CD4-positive, alpha-beta T cell treated with Interleukin-6 at 100 ng/mL for 8 hours (primary cell): Measurements from ENCODE around the gene IFNLR1.

Source experiments
- DNase-seq: peaks from one replicate; pipeline ENCODE4 v3.0.0-alpha.2; 2020; ENCODE audit warnings: mixed read lengths, low spot score

IFNLR1 gene

DNA sequence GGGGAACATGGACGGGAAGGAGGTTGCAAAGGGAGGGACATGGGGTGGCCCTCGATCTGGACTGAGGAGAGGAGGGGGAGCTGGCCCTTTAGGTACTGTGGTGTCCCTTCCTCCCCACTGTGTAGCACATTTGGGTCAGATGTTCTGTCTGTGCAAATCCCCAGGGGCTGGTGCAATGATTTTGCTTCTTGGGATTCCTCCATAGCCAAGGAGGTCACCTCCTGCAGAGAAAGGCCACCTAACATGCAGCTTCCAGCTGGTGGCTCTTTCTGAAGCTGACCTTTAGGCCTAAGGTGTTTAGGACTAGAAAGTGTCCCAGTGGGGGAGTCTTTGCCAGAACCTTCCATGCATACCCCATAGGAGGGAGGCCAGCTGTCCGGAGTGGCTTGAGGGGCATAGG, 66.1 kb downstream of the IFNLR1 start:
- no peak for DNase-seq

DNA sequence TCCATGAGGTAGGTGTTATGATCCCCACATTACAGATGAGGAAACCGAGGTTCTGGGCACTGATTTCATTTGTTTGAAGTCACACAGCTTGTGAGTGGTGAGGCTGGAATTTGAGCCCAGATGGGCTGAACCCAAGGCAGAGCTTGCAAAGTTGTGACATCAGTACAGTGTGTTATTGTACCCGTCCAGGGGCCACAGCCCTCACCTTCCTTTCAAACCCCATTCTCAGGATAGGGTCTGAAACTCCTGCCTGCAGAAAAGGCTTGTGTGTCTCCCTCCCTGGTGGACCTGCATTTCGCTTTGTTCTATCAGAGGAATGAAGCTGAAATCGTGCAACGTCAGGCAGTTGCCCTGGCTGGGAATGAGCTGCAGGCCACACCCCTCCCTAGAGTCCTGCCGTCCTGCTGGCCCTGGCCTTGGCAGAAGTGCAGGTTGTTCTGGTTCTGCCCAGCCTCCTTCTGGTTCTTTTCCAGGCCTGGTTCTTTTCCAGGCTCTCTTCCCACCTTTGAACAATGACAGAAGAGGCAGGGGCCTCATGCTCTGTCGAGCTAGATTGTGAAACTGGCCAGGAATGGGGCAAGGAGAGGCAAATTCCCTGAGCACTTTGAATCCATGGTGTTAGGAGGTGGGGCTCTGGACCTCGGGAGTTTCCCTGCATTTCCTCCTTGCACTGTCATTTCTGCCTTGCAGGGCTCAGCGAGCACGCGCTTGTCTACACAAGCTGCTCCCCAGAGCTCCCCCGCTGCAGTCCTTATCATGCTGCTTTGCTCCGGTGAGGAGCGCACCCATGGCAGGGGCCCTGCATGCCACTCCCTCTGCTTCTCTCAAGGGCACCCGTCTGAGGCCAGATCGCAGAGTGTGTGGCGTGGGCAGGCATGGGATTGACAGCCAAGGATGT, 67.0 kb downstream of the IFNLR1 start:
- no peak for DNase-seq

DNA sequence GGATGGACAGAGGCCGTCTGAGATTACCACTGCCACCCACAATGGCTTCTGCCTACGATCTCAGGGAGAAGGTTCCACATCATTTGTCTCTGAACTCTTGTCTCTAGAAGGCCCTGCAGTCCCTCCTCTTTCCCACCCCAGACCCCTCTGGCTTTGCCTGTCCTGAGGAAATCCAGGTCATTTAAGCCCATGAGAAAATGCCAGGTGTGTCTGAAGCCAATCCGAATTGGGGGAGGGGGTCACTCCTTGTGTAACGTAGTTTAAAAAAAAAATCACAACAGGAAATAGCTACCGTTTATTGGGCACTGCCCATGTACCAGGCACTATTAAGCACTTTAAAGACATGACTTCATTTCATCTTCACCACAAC, 67.6 kb downstream of the IFNLR1 start:
- DNase-seq = no peak

DNA sequence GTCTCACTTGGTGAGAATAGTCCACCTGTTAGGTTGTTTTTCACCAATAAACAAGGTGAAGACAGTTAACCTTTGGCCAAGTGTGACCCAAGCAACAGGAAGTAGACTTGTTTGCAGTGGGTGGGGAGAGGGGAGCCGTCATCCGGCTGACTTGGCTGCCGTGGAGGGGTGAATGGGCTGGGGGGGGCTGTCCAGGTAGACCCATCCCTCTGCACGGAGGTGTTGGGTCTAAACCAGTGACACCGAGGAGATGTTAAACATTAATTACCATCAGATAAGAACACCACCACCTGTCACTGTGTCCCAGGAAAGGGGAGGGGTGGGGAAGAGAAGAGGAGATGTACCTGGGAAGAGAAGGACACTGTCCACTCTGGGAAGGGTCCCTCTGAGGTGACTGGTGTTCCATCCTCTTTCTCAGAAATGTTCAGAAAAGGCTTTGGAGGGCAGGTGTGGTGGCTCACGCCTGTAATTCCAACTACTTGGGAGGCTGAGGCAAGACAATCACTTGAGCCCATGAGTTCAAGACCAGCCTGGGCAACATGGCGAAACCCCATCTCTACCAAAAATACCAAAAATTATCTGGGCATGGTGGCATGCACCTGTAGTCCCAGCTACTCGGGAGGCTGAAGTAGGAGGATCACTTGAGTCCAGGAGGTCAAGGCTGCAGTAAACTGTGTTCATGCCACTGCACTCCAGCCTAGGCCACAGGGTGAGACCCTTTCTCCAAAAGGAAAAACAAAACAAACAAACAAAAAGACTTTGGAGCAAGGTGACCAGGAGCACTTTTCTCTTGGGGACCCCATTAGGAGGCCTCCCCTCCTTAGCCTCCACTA, 68.5 kb downstream of the IFNLR1 start:
- DNase-seq = no peak

DNA sequence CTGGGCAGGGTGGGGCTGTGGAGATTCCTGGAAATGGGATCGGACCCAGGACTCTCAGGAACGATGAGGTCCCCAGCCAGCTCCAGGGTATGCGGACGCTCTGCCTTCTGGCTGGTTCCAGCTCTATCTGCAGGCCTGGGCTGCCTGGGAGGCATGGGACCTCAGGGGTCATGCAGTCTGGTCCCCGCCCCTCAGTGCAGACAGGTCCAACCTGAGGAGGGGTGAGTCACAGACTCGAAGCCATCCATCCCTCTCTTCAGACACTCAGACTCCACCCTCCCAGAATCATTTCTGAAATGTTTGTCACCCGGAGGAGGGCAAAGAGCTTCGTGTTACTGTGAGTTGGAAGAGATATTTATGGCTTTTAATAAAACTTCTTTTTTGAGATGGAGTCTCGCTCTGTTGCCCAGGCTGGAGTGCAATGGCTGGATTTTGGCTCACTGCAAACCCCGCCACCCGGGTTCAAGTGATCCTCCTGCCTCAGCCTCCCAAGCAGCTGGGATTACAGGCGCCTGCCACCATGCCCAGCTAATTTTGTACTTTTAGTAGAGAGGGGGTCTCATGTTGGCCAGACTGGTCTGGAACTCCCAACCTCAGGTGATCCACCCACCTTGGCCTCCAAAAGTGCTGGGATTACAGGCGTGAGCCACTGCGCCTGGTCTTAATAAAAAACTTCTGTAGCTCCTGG, 69.2 kb downstream of the IFNLR1 start:
- DNase-seq = no peak

DNA sequence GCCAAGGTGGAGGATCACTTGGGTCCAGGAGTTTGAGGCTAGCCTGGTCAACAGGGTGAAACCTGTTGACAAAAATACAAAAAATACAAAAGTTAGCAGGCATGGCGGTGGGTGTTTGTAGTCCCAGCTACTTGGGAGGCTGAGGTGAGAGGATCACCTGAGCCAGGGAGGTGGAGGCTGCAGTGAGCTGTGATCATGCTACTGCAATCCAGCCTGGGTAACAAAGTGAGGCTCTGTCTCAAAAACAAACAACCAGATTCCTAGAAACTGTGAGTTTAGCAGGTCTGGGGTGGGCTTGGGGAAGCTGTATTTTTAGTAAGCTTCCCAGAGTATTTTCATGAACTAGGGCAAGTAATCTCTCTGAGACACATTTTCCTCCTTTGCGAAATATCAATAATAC, 70.0 kb downstream of the IFNLR1 start:
- no peak for DNase-seq

DNA sequence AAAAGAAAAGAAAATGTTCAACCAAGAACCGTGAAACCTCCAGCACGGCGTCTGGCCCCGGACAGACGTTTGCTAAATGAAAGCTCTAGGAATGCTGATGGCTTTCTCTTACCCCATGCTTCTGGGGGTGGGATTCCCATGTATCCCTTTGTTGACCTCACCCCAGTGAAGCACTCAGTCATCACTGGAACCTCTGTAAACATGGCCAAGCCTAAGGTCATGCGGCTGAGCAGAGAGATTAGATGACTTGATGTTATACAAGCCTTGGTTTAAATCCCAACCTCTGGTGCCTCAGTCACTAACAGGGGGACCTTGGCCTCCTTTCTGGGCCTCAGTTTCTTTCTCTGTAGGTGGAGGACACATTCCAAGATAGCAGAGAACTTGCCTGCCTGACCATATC, 72.3 kb downstream of the IFNLR1 start:
- no peak for DNase-seq

DNA sequence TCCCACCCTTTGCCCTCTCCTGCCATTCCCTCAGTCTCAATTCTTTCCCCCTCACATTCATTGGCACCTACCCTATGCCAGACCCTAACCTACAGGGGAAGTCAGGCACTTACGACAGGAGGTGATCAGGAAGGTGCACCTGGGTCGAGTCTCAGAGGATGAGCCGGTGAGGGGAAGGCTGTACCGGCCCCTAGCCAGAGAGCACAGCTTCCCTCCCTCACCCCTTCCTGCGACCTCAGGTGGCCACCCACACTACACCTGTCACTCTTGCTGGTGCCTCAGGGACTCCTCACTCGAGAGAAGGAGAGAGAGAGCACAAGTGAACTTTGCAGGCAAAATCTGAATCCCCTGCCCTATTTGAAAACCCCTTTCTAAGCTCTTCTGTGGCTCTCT, 73.5 kb downstream of the IFNLR1 start:
- DNase-seq = no peak

DNA sequence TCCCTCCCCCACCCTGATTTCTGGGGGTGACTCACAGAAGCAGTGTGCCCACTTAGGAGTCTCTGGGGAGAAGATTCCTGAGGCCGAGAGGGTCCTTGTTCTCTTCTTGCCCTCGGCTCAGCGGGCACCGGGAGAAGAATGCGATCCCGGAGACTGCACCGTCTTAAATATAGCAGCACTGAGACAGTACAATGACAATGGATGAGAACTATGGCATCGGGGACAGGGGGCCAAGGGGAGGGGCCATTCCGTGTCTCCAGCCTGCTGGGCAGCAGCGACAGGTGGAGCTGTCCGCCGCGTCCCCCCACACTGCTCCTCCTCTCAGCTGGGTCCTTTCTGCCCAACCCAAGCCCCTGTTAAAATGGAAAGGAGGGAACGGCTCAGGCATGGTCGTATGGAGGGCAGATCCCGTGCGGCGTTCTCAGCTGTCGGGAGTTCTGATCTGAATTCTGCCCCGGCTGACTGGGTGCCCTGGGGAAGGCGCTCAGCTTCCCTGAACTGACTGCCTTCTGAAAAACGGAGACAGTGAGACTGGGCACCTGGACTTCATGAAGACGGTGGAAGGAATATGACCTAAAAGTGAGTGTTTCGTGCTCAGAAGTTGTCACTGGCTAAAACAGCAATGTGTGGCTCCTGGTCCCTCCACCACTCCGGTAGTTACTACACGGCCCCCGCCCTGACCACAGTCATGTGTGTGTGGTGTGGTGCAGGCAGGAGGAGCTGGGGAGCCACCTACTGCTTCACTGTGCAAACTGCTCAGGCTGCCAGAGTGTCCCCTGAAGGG, 74.9 kb downstream of the IFNLR1 start, which contains the start of gene MYOM3:
MYOM3 (minus strand) TSS at position 140 of the 784 bp plus-strand sequence. CDS start 3,499 bp downstream, outside the sequence.
- peak; percentile 36 for DNase-seq

DNA sequence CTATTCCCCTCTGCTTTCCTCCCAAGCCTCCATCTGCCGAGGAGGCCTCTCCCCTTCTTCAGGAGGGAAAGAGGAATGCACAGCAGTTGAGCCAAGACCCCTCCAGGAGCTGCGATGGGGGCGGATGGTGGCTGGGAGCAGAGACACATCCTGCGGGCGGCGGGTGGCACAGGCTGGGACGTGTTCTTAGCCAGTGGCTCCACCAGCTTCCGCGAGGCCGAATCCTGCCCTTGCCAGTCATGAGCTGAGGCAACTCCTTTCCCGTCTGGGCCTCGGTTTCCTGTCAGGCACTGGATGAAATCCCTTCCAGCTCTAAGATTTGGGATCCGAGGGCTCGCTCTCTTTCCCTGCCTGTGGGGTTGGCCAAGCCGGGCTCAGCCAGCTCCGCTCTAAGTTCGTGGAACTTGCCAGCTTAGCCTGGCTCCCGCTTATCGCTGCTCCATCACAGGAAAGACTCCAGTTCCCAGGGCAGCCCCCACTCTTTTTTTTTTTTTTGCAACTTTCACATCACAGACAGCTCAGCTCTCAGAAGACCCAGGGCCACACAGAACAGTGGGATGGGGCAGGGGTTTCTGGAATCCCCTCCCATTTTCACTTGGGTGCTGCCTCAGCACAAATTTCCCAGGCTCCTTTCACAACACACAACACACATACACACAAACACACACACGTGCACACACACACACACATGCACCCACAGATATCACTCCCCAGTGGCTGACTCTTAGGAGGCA, 75.7 kb downstream of the IFNLR1 start:
- no peak for DNase-seq

DNA sequence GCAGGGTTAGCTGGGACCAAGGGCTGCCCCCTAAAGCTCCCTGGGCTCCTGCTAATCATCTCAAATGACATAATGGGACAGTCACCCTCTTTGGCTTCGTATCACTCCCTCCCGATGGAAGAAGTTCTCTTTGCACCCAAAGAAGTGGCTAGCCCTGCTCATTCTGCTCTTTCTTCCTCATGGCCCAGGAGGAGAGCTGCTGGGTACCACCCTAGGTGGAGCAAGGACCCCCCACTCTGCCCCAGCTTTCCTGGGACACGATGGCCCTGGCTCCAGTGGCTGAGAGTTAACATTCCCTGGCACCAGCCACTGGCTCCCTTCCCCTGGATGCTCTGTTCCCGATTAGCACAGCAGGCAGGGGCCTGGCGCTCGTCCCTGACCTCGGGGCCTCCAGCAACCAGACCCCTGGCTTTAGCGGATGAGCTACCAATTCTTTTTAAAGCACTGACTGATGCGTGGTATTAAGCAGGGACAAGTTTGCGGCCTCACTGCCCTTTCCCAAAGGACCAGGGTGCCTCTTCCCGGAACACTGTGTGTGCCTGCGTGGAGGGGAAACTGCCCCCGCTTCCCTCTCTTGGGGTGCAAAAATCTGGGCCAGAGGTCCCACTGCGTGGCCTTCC, 76.3 kb downstream of the IFNLR1 start:
- no peak for DNase-seq

DNA sequence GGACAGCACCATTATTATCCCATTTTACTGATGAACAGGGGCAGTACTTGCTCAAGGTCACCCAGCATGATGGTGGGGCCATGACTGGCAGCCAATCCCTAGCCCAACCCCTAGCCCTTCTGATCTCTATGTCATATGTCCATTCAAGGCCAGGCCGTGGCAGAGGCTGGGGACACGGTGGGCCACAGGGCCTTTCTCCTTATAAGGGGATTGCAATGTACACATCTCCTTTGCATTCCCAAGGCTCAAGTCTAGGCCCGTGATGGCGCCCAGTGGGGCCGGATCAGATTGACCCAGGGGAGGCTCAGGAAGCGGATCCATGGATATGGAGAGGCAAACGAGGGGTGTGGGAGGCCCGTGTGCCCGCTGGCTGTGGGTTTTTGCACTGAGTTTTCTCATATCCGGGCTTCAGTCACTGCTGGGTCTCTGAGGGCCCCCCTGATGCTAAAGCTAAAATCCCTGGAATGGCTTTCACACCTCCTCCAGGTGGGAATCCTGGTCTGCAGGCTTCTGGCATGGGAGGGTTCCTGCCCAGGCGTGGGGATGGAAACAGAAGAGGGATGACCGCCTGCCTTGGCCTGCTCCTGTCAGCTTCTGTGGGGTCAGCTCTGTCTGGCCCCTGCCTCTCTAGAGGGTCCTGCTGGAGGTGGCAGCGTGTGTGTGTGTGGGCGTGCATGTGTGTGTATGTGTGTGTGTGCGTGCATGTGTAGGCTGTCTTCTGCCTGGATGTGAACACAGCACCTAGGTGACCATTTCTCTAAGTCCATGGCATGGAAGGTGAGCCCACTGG, 77.2 kb downstream of the IFNLR1 start:
- no peak for DNase-seq

DNA sequence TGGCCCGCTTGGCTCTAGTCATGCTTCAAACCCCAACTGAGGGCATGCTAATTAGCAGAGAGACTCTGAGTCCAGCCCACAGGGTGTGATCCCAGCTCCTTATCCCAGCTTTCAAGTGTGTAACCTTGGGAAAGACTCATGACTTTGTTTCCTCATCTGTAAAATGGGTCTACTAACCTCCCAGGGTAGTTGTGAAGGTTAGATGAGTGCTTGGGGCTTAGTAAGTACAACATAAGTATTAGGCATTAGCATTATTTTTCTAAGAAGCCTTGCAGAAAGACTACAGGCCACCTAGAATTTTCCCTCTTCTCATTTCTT, 78.0 kb downstream of the IFNLR1 start:
- no peak for DNase-seq

DNA sequence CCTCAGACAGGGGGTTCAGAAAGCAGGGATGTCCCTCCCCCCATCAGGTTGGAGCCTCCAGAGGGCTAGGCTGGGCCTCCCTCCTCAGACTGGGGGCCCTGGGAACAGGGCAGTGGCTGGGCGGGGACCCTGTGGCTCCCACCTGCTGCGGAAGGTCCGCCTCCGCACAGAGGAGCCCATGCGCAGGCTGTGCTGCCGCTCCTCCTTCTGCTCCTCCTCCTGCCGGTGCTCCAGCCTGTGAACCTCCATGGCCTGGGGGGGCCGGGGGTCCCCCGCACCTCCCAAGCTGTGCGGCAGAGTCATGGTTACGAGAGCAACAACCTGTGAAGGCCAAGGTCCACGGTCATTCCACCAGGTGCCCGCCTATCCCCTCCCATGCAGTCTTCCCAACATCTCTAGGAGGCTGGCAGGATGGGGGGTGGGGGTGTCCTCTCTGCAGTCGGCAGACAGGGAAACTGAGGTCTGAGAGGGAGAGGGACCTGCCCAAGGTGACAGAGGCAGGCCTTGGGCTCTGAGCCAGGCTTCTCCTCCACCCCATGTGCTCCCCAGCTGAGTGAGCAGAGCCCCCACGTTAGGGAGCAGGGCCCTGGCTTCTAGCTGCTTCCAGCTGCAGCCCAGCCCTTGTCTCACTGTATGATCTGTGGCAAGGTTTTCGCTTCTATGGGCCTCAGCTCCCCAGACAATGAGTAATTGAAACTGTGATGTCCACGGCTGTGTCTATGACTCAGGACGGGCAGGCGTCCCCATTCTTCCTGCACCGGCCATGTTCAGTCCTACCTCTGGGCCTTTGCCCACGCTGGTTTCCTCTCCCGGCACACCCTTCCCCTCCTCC, 78.5 kb downstream of the IFNLR1 start:
- DNase-seq = no peak

DNA sequence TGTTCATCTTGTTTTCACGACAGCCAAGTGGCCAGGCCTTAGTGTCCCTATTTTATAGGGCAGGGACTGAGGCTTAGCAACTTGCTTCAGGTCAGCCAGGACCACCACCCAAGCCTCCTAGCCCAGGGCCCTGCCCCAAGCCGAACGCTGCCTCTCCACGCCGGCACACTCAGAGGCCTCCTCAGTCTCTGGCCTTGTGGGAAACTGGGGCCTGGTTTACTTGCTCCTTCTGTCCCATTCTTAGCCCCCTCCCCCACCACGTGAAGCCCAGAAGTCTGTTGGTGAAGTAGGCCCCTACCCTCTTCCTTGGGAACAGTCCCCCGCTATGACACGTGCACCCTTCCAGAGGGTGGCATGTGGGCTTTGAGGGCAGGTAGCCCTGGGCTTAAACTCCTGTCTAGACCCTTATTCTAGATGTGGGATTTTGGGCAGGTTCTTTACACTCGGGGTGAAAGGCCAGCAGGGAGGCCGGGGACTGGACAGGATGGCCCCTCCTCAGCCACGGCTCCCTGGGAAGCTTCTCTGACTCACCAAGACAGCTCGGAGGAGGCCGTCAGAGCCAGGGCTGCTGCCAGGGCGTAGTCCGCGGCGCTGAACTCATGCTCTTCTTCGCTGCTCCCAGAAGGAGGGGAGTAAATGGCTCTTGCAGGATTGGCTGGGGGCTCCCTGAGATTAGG, 79.5 kb downstream of the IFNLR1 start:
- no peak for DNase-seq

DNA sequence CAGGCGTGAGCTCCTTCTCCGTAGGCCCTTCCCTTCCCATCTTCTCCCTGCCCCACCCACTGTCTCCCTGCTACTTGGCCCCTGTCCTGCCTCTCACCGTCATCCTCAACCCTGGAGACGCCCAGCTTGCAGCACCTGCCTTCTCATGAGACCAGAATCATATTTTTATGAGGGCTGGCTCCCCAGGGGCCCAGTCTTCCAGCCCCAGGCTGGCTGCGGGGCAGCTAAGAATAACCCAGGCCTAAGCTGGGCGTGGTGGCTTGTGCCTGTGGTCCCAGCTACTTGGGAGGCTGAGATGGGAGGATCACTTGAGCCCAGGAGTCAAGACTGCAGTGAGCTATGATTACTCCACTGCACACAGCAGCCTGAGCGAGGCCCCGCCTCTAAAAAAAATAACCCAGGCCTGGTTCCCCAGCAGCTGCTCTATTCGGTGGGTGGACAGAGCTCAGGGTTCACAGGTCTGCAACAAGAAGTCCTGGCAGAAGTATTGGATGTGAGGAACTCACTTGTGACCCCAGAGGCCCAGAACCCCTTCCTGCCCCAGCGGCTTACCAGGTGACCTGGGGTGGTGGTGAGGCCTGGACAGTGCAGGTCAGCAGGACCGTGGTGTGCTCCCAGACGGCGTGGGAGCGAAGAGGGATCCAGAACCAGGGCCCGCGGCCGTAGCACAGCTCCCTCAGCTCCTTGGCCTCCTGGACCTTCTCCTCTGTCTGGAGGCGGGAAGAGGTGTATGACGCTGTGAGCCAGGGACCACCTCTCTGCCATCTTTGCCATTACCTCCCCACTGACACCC, 81.5 kb downstream of the IFNLR1 start:
- DNase-seq = no peak

DNA sequence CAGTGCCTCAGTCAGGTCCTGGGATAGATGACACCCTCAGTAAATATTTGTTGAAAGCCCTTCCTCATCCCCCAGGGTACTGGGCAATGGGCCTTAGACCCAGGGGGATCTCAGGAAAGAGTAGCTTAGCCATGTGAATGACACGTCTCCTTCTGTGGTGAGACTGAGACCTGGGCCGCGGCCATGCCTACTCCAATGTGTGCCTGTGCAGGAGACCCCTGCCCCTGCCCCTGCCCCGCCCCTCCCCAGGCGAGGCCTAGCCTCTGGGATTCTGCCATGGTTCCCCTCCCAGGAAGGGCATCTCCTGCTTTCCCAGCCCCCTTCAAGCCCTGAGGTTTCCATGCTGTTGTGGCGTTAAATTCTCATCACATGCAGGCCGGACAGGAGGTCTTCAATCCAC, 82.2 kb downstream of the IFNLR1 start:
- no peak for DNase-seq
